ENCODE results near the gene WASHC4. TPM values are rescaled to one million over a fixed set of nuclear protein-coding genes. Genes with fewer than 3 reads are reported as not detected.

The WASHC4 gene
- total RNA-seq, 1 donor from 2014 or later, result 52.7 TPM

DNA sequence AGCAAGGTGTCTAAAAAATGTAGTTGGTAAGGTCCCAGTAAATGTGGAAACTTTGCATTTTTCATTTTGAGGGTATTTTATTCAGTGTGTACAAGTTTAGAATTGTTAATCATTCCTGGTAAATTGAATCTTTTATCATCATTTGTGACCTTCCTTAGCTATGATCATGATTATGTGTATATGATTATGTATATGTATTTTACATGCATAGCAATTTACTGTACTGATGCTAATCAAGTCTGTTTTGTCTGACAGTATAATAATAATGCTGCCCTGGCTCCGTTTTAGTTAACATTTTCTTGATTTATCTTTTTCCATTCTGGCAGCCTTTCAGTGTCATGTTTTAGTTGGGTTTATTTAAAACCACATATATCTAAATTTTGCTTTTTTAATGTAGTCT, 9.4 kb downstream of the WASHC4 start:
- H3K9me3 Mint-ChIP-seq (ENCODE audit: low read depth), result no peaks in the 10 kb centered on the region
- no peak for DNase-seq (ENCODE audit: low spot score, unreplicated experiment)
- no peaks in the 10 kb centered on the region for H3K27me3 Mint-ChIP-seq
- peaks cover 31% of the 10 kb centered on the region for H3K36me3 Mint-ChIP-seq (ENCODE audit: insufficient read depth)
- TF ChIP-seq, protein P1, sequence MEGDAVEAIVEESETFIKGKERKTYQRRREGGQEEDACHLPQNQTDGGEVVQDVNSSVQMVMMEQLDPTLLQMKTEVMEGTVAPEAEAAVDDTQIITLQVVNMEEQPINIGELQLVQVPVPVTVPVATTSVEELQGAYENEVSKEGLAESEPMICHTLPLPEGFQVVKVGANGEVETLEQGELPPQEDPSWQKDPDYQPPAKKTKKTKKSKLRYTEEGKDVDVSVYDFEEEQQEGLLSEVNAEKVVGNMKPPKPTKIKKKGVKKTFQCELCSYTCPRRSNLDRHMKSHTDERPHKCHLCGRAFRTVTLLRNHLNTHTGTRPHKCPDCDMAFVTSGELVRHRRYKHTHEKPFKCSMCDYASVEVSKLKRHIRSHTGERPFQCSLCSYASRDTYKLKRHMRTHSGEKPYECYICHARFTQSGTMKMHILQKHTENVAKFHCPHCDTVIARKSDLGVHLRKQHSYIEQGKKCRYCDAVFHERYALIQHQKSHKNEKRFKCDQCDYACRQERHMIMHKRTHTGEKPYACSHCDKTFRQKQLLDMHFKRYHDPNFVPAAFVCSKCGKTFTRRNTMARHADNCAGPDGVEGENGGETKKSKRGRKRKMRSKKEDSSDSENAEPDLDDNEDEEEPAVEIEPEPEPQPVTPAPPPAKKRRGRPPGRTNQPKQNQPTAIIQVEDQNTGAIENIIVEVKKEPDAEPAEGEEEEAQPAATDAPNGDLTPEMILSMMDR (IDR thresholded peaks at IDR 0.05; ENCODE audit: unreplicated experiment), result no peak
- H3K4me1 Mint-ChIP-seq (ENCODE audit: low read depth), result peaks cover 4% of the 10 kb centered on the region
- H3K4me3 Mint-ChIP-seq (ENCODE audit: low read depth), result no peak overlapping the region
- no peak overlapping the region for H3K27ac Mint-ChIP-seq

GRCh38 chr12:105120551-105120950, 13.0 kb downstream of the WASHC4 start:
- Mint-ChIP-seq H3K36me3 (ENCODE audit: insufficient read depth) (peaks cover 33% of the 10 kb centered on the region), H3K9me3 (ENCODE audit: low read depth) (no peaks in the 10 kb centered on the region), H3K27ac (no peak overlapping the region), H3K27me3 (no peaks in the 10 kb centered on the region), H3K4me3 (ENCODE audit: low read depth) (no peak overlapping the region), H3K4me1 (ENCODE audit: low read depth) (peaks cover 3% of the 10 kb centered on the region)
- TF ChIP-seq, protein P1 (IDR thresholded peaks at IDR 0.05; ENCODE audit: unreplicated experiment), result no peak
- no peak for DNase-seq (ENCODE audit: low spot score, unreplicated experiment)

GRCh38 chr12:105138248-105138647, 30.7 kb downstream of the WASHC4 start:
- Mint-ChIP-seq H3K4me3 (ENCODE audit: low read depth) (no peak overlapping the region), H3K9me3 (ENCODE audit: low read depth) (no peaks in the 10 kb centered on the region), H3K27ac (no peak overlapping the region), H3K27me3 (no peaks in the 10 kb centered on the region), H3K36me3 (ENCODE audit: insufficient read depth) (peaks cover 37% of the 10 kb centered on the region), H3K4me1 (ENCODE audit: low read depth) (peaks cover 2% of the 10 kb centered on the region)
- TF ChIP-seq, protein P1 (IDR thresholded peaks at IDR 0.05; ENCODE audit: unreplicated experiment), result no peak
- no peak for DNase-seq (ENCODE audit: low spot score, unreplicated experiment)

- H3K36me3 Mint-ChIP-seq (ENCODE audit: insufficient read depth), result peaks cover 23% of the 10 kb centered on the region
- H3K9me3 Mint-ChIP-seq (ENCODE audit: low read depth), result no peaks in the 10 kb centered on the region
- H3K27me3 Mint-ChIP-seq, result no peaks in the 10 kb centered on the region
Observed at GRCh38 chr12:105141320-105141922, 33.9 kb downstream of the WASHC4 start.

GRCh38 chr12:105142259-105142658, 34.7 kb downstream of the WASHC4 start:
- Mint-ChIP-seq H3K36me3 (ENCODE audit: insufficient read depth) (peaks cover 29% of the 10 kb centered on the region), H3K27ac (no peak overlapping the region), H3K27me3 (no peaks in the 10 kb centered on the region), H3K4me3 (ENCODE audit: low read depth) (no peak overlapping the region), H3K9me3 (ENCODE audit: low read depth) (no peaks in the 10 kb centered on the region), H3K4me1 (ENCODE audit: low read depth) (no peaks in the 10 kb centered on the region)
- no peak for DNase-seq (ENCODE audit: low spot score, unreplicated experiment)
- TF ChIP-seq, protein P1 (IDR thresholded peaks at IDR 0.05; ENCODE audit: unreplicated experiment), result no peak

More at GRCh38 chr12:105141320-105141922, 33.9 kb downstream of the WASHC4 start:
- DNase-seq (ENCODE audit: low spot score, unreplicated experiment), result no peak
- Mint-ChIP-seq H3K4me1 (ENCODE audit: low read depth) (no peaks in the 10 kb centered on the region), H3K4me3 (ENCODE audit: low read depth) (no peak overlapping the region), H3K27ac (peak overlapping the region; percentile 8)
- TF ChIP-seq, protein P1 (IDR thresholded peaks at IDR 0.05; ENCODE audit: unreplicated experiment), result no peak
